GM19025 (cell line): ENCODE measurements around the gene CST5.
"Not testable (repeated sequence)": the region's sequence is repeated elsewhere in the genome, so short reads cannot be mapped to it uniquely, and the experiment has no call there.

Experiments used
- ATAC-seq: cut with Tn5 transposase; IDR thresholded peaks from one replicate; pipeline ENCODE4 v1.9.1; 2021; ENCODE audit warnings: mild to moderate bottlenecking, low read depth, moderate library complexity; ENCODE audit not compliant: unreplicated experiment

The CST5 gene

DNA sequence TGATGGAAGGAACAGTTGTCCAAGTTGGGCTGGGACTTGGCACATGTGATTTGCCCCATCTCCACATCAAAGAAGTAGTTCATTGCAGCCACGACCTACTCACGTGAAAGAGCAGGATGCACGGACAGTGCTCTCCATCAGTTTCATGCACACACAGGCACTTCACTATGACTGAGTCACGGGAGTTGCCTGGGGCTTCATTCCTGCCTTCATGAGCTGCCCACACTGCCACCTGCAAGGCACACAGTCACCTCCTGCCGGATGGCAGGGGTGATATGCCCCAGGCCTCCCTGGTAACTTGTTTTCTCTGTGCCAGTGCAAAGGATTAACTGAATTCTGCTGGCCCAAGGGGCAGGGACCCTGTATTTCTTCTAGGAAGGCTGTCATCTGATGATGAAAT is 22.8 kb downstream of the CST5 start:
- ATAC-seq, result no peak

GRCh38 chr20:23856226-23856625 is 23.3 kb downstream of the CST5 start:
- ATAC-seq, result no peak

DNA sequence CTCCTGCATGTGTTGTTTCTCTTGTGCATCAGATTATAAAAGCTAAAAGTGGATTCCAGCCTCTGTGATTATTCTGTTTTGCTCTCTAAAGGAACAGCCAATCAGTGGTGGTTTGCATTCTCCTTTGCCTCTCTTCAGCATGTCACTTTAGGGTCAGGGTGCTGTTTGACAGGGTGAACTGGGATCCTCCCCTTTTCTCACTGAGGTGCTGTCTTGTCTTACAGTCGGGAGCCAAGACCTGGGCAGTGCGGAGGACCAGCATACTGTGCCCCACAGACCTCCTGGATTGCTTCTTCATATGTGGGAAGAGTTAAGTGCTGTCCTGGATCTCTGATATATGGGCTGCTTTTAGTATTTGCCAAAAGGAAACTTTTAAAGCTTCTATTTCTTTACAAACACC is 37.9 kb downstream of the CST5 start:
- no peak for ATAC-seq

DNA sequence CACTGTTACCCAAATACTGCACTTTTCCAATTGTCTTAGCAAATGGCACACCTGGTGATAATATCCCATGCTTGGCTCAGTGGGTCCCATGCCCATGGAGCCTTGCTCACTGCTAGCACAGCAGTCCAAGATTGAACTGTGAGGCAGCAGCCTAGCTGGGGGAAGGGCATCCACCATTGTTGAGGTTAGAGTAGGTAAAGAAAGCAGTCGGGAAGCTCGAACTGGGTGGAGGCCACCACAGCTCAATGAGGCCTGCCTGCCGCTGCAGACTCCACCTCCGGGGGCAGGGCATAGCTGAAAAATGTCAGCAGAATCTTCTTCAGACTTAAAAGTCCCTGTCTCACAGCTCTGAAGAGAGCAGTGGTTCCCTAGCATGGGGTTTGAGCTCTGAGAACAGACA is 43.8 kb downstream of the CST5 start:
- no peak for ATAC-seq

DNA sequence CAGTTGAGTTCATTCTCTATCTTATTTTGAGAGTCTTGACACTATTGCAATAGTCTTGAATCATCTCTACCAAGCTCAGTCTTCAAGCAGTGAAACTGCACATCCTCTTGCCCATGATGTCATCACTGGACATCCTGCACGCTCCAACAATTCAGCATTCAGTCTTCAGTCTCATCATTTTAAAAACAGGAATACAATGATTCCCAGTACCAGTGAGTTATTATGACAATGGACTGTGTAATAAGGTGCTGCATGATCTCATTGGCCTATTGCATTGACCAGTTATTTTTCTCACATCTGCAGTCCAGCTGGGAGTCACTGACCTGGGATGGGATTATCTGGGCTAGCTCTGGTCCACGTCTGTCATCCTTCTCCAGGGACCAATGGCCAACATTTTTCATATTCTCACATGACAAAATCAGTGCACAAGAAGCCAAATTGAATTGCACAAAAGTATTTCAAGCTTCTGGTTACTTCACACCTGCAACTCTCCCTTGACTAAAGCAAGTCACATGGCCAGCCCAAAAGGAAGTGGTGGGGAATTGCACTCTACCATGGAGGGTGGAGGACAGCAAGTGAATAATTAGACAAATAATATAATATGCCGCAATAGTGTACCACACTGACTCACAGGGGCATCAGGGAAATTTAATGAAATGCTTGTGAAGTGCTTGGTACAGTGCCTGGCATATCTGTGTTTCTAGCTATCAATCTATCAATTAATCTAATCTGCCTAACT is 46.6 kb downstream of the CST5 start:
- ATAC-seq, result no peak

GRCh38 chr20:23831961-23832360 is 47.6 kb downstream of the CST5 start:
- not testable (repeated sequence) for ATAC-seq

- ATAC-seq, result no peak
These were observed 53.0 kb downstream of the CST5 start, which contains the start of gene CST2 for GRCh38 chr20:23826541-23827021. Gene CST2 (minus strand): TSS chr20:23826729. CDS start chr20:23826660, 69 bp downstream.
